ENCODE results near the gene C5orf15.
"Not testable (repeated sequence)": the region's sequence is repeated elsewhere in the genome, so short reads cannot be mapped to it uniquely, and the experiment has no call there.

Gene C5orf15

DNA sequence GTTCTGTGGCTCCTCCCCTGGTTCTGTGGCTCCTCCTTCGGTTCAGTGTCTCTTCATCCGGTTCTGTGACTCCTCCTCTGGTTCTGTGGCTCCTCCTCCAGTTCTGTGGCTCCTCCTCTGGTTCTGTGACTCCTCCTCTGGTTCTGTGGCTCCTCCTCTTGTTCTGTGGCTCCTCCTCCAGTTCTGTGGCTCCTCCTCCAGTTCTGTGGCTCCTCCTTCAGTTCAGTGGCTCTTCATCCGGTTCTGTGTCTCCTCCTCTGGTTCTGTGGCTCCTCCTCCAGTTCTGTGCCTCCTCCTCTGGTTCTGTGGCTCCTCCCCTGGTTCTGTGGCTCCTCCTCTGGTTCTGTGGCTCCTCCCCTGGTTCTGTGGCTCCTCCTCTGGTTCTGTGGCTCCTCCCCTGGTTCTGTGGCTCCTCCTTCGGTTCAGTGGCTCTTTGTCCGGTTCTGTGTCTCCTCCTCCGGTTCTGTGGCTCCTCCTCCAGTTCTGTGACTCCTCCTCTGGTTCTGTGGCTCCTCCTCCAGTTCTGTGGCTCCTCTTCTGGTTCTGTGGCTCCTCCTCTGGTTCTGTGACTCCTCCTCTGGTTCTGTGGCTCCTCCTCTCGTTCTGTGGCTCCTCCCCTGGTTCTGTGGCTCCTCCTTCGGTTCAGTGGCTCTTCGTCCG is 32.3 kb downstream of the C5orf15 start:
- not testable (repeated sequence) for DNase-seq

DNA sequence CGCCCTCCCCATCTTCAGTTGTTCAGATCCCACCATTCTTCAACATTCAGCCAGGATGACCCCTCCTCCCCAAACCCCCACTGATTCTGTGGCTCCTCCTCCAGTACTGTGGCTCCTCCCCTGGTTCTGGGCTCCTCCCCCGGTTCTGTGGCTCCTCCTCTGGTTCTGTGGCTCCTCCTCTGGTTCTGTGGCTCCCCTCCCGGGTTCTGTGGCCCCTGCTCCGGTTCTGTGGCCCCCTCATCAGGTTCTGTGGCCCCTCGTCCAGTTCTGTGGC is 32.8 kb downstream of the C5orf15 start:
- no peak for DNase-seq

DNA sequence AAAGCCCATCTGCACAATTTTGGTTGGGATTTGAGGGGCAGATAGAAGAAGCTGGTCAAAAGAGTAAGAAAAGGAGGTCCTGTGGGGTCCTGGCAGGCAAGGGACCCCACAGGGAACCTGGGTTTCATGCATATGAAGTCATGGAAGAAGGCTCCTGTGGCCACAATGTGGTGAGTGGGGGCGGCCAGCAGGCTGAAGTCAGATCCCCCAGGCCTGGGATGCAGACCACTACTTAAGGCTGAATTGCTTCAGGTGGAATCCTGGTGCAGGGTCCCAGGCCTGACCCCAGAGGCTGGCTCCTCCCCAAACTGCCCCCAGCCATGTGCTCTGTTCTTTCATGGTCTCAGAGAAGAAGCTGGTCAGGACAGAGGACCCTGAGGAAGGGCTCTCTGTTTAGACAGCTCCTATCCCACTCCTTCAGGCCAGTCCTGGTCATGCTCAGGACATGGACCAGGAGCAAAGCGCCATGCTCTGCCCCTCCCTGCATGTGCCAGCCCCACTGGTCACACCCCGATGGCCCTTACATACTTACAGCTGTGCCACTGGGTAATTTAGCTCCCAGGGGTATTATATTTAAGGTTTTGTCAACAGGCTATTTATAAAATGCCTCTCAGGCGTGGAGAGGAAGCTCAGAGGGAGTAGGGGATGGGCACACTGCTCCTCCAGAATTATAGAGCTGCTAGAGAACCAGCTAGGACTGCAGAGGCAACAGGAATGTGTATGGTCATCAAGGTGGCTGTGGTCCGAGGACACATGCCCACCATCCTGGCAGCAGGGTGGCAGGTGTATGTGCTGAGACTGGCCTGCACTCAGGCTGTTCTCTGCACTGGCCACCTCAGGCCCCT is 33.4 kb downstream of the C5orf15 start:
- DNase-seq = no peak

DNA sequence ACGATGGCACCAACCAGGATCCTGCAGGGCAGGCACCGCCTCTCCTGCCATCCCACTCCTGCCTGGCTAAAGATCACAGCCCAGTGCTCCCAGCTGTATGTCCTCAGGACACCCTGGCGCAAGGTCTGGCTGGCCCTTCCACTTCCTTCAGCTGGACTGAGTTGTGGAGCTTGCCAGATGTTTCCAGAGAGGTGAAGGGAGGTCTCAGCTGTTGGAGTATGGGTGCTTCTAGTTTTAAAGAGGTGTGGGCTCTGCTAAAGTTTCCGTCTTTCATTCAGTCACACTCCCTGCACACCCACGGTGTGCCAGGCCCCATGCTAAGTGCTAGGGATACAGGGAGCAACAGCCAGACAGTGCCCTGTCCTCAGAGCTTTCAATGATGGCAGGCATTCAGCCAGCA is 34.1 kb downstream of the C5orf15 start:
- DNase-seq = no peak

- no peak for DNase-seq
Observed at GRCh38 chr5:133933670-133934295, 34.6 kb downstream of the C5orf15 start.

DNA sequence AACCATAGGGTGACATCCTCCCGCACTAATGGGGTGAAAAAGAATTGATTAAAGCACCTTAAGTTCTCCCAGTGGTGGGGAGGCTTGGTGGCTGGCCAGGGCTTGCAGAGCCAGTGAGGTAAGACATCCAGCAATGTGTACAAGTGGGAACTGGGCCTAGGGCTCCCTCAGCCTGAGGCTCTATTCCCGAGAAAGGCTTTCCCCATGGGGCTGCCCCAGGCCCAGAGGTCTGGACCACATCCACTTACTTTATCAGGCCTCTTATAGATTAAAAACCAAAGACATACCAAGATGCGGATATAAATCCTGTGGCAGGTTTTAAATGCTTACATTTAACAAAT is 35.3 kb downstream of the C5orf15 start:
- no peak for DNase-seq

DNA sequence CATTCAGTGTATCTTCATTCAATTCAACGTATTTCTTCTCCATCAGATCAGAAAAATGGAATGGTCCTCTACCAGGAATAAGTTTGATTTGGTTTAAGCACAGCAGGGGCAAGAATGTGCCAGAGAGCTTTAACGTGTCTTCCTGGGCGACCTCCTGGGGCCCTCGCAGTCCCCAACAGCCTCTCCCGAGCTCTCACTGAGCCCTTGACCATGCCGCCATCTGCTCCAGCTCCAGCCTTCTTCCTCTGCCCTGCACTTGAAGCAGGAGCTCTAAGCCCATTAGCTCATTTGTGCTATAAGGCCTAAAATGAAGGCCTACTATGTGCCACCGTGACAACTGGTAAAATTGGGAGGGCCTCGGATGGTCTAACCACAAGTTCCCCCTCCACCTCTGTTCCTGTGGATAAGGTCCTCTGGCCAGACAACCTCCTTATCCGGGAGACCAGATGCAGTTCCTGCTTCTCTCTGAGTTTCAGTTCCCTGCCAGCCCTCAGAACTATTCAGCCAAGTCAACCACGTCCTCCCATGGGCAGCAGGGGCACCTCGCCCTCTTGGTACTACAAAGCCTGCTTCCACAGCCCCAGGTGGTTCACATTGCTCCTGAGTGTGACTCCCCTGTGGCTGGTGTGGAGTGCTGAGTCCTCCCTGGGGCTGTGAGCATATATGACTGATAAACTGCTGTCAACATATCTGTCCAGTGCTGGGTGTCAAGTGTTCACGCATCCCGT is 35.8 kb downstream of the C5orf15 start:
- DNase-seq = no peak

GRCh38 chr5:133931546-133931945 is 36.9 kb downstream of the C5orf15 start:
- DNase-seq = no peak

- DNase-seq = no peak
Observed at GRCh38 chr5:133930813-133931090, 37.7 kb downstream of the C5orf15 start.

- peak; percentile 74 for DNase-seq
Observed at GRCh38 chr5:133930061-133930812, 38.2 kb downstream of the C5orf15 start.

- DNase-seq = no peak
Observed at GRCh38 chr5:133928587-133929393, 39.6 kb downstream of the C5orf15 start.

DNA sequence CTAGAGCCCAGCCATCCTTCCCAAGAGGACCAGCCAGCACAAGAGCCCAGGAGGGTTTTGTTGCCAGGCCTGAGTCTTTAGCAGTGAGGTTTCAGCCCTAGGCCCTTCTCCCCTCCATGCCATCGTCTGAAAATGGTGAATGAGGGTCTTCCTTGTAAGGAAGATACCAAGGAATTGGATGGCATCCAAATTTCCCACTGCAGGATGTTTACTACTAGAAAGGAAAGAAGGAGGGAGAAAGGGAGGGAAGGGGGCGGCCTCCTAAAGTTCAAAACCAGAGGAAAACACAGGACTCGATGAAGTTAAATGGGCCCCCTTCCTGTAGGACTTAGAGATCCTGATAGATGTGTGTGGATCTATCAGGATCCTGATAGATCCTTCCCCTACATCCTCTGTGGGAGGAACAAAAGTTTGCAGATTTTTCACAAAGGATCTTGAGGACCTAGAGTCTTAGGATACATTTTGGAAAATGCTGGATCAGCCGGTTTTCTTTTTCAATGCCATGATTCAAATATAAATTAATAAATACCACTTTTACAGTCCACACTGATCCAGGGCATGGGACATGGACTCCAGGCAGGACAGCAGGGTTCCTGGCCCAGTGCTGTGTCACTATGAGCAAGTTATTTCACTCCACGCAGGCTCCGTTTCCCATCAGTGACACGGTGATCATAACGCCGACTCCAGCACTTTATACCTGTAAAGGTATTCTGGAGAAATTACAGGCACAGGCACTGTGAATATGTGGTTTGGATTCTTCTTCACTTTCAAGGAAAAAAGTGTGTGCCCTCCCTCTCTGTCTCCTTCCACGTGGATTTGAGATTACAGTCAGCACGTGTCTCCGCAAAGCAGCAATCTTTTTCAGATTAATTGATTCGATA is 40.9 kb downstream of the C5orf15 start:
- DNase-seq = no peak

GRCh38 chr5:133926489-133927299 is 41.7 kb downstream of the C5orf15 start:
- DNase-seq = no peak

DNA sequence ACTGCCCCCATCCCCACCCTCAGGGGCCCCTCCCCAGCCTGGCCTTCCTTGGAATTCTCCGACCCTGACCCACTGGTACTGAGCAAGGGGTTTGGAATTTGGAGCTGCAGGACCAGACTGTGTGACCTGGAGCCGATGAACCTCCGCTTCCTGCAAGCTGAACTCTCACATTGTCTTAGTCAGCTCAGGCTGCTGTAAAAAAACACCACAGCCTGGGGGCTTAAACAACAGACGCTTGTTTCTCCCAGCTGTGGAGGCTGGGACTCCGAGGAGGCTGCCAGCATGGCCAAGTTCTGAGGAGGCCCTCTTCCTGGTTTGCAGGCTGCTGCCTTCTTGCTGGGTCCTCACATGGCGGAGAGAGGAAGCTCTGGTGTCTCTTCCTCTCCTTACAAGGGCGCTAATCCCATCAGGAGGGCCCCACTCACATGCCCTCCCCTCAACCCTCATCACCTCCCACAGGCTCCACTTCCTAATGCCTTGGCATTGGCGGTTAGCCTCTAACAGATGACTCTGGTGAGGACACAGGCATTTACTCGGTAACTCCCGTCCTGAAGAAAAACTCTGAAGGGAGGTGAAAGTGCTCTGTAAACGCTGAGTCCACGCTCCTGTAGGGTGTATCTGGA is 42.4 kb downstream of the C5orf15 start:
- peak; percentile 20 for DNase-seq

- DNase-seq = no peak
Observed at GRCh38 chr5:133925269-133925668, 43.2 kb downstream of the C5orf15 start.

DNA sequence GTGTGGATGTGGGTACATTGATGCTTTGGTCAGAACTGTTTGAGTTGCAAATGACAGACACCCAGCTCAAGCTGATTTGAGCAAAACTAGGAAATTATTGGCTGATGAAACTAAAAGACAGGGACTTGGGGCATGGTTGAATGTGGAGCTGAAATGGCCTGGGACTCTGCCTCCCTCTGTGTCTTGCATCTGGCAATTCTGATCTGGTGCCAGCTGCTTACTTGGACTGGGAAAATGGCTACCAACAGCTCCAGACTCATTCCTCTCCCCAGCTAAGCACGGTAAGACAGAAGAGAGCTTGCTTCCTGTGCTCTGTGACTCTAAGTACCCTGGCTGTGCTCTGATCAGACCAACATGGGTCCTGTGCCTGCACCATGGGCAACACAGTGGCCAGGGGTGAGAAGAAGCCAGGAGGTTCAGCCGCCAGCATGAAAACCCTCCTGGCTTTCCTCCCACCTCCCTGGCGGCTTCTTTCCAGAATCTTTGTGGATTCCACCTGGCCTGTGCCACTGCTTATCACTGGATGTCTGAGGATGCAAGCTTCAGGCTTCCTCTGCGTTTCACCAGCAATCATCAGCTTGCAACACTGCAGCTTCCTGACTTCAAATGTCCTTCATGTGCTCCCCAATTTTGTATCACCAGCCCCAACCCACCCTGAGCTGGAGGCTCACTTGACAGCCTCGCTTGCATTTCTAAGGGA is 44.1 kb downstream of the C5orf15 start:
- DNase-seq = no peak

DNA sequence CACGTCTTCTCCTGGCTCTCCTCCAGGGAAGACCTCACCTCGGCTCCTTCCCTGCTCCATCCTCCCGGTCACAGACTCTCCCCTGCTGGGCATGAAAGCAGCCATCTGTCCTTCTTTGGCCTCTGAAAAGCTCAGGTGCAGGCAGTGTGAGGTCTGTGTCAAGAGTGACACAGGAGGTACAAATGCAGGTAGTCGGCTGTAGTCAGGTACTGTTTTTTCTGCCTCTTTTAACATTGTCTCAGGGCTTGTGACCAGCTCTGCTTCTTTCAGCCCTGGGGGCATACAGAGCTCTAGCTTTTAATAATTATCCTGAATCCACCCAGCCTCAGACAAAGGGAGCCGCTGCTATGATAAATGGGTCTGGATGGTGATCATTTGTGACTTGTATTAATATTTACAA is 46.4 kb downstream of the C5orf15 start:
- DNase-seq = no peak

- no peak for DNase-seq
Observed at GRCh38 chr5:133921069-133921468, 47.4 kb downstream of the C5orf15 start.
